ENCODE data around the gene MRPL43.
"Not testable (repeated sequence)": the region's sequence is repeated elsewhere in the genome, so short reads cannot be mapped to it uniquely, and the experiment has no call there.

The MRPL43 gene

DNA sequence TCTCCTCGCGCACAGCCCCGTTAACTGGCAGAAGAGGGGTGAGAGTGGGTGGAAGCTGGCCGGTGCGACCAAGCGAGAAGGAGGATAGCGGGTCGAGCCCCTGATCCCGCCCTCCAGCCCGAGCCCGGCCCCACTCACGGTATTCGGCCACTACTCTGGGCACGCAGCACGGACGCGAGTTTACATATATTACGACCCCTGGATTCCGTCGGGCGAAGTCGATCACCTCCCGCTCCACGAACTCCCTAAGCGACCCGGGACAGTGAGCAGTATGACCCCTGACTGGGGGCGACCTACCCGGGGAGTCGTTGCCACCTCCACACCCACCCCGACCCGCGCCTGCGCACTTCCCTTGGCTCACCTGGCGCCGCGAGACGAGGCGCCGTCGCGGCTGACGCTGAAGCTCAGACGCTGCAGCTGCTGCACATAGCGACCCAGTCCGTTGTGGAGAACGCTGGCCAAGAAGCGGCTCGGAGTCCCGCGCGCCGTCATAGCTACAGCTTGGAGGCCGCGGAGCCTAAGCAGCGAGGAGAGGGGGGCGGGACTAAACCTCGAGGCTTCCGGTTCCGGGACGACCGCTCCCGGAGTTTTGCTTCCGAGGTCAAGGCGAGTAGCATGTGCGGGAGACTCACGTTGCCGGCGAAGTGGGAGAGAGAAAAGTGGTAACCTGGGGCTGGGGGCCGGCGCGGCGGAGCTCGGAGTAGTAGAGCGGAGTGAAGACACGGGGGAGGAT is at the start of gene MRPL43, which contains the start of gene TWNK:
Gene MRPL43 (minus strand): TSS at position 546 of the 733 bp plus-strand sequence. CDS start 54 bp downstream, at position 492.
Gene TWNK (plus strand): TSS at position 592 of the 733 bp plus-strand sequence. CDS start 668 bp downstream, outside the sequence.
- DNase-seq (ENCODE audit: low spot score), result peak; percentile 83

DNA sequence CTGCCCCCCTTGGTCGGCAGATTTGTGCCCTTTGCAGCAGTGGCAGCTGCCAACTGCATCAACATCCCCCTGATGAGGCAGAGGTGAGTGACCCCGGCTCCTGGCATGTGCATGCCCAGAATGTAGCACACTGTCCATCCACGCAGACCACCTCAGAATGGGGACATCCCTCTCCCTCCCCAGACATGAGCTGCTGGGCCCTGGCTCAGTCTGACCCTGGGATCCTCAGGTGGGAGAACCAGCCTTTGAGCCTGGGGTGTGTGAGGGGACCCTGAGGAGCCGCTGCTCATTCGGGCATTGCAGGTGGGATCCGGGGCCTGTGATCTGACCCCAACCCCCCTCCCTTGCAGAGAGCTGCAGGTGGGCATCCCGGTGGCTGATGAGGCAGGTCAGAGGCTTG is 49.4 kb upstream of the MRPL43 start:
- DNase-seq (ENCODE audit: low spot score), result no peak

- no peak for DNase-seq (ENCODE audit: low spot score)
Measured at GRCh38 chr10:101035916-101036702, 48.8 kb upstream of the MRPL43 start.

DNA sequence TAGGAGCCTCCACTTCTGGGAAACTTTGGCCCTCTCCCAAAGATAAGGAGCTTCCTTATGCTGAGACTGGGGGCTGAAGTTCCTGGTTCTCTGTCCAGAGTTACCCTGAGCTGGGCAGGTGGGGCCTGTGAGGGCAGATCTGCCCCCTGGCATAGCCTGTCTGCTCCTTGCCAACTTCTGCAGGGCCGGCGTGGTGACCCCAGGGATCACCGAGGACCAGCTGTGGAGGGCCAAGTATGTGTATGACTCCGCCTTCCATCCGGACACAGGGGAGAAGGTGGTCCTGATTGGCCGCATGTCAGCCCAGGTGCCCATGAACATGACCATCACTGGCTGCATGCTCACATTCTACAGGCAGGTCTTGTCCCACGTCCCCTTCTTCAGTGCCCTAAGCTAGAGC is 48.0 kb upstream of the MRPL43 start:
- no peak for DNase-seq (ENCODE audit: low spot score)

DNA sequence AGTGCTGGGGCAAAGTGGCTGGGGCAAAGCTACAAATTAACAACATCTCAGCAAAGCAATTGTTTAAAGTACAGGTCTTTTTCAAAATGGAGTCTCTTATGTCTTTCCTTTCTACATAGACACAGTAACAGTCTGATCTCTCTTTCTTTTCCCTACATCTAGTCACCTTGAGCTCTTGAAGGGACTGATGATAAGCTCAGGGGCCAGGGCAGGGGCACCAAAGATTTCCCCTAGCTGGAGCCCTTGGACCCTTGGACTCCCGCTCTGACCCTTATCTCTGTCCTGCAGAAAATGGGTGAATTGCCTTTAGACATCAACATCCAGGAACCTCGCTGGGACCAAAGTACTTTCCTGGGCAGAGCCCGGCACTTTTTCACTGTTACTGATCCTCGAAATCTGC is 47.1 kb upstream of the MRPL43 start:
- DNase-seq (ENCODE audit: low spot score), result not testable (repeated sequence)

DNA sequence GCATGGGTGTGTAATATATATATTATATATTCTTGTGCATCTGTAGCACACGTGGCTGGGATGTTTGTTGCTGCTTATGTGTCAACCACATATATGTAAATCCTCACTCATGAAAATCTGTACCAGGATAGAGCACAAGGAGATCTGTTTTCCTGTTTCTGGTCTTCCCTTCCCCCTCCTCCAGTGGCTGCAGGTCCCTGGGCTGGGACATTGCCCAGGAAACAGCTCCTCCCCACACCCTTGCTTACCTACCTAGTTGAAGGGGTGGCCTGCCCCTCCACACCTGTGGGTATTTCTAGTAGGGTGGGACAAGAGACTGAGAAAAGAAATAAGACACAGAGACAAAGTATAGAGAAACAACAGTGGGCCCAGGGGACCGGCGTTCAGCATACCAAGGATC is 46.0 kb upstream of the MRPL43 start:
- no peak for DNase-seq (ENCODE audit: low spot score)

DNA sequence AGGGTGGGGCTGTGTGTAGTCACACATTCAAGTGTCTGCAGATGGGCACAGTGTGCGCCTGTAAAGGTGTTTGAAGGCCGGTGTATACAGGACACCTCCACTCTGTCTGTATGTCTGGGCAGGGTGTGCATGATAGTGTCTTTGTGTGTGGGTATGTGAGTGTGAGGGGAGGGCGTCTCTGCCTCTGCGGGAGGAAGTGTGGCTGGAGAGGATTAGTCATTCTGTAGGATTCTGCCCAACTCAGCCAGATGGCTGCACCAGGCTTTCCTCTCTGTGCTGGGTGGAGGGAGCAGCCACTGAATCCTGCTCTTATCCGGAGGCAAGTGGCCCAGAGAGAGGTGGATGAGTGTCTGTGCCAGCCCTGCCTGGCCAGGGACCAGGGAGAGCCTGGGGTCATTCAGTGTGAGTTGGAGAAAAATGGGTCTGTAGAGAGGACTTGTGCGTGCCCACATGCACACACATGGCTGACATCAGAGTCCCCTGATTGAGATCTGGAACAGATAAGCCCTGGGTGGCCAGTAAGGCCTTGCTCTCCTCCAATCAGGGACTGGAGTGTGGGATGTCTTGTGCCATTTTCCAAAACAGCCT is 45.4 kb upstream of the MRPL43 start:
- peak; percentile 63 for DNase-seq (ENCODE audit: low spot score)

DNA sequence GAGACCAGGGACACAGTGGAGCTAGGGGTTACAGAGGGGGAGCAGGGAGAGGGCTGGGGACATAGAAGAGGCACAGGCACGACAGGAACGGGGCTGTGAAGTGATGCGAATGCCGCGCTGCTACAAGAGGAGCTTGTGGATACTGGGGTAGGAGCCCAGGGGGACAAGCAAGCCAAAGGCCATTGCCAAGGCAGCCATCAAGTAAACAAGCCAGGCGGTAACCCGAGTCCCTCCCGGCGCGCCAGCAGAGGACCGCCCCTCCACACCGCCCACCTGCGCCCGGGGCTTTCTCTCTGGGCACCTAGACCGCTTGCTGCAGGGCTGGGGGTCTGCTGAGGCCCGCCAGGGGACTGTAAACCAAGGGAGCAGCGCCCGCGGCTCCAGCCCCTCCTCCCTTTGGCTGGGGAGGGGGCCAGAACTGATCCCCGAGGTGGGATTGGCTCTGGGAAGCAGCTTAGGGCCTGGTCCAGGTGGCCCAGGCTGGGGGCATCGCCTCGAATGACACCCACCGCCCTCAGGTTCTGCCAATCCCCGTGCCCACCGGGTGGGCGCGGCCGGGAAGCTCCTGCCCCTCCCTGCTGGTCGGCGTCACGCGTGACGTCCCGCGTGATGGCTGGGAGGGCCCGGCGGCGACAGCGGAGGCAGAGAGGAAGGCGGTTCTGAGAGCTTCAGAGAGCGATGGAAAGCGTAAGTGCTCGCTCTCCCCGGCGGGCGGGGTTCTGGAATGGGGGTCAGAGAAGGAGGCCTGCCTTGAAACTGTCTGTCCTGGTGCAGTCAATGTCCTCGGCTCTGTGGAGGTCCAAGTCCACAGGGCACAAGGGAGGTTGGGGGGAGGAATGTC is 44.7 kb upstream of the MRPL43 start:
- DNase-seq (ENCODE audit: low spot score), result peak; percentile 76

DNA sequence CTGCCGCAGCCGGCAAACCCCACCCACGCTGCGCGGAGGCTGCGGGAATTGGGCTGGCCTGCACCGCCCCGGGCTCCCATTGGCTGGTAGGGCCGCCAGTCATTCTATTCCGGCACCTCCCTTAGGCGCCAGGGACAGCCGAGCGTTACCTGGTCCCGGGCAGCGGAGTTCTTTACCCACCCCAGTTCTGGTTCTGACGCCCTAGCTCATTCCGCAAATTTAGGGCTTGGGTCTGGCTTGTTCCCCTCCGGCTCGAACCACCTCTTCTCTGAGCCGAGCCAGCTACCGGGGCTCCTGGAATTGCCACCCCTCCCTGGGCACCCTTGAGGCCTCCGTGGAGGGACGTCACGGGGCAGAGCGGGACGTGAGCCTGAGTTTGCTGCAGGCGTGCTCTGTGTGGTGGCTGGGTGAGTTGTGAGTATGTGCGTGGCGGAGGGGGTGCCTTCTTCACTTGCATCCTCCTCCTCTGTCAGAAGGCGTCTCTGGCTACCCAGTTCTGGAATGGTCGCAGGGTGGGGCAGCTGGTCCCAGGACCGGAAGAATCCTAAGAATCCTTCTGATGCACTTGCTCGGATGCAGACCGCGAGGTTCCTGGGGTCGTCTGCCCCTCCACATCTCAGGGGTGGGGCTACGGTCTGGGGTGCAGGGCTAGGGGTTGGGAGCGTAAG is 44.0 kb upstream of the MRPL43 start, which contains the start of the genes PDZD7 and SFXN3:
Gene PDZD7 (minus strand): TSS at position 2 of the 668 bp plus-strand sequence. CDS start 910 bp downstream, outside the sequence.
Gene SFXN3 (plus strand): TSS at position 107 of the 668 bp plus-strand sequence. CDS start 3,461 bp downstream, outside the sequence.
- peak; percentile 94 for DNase-seq (ENCODE audit: low spot score)

DNA sequence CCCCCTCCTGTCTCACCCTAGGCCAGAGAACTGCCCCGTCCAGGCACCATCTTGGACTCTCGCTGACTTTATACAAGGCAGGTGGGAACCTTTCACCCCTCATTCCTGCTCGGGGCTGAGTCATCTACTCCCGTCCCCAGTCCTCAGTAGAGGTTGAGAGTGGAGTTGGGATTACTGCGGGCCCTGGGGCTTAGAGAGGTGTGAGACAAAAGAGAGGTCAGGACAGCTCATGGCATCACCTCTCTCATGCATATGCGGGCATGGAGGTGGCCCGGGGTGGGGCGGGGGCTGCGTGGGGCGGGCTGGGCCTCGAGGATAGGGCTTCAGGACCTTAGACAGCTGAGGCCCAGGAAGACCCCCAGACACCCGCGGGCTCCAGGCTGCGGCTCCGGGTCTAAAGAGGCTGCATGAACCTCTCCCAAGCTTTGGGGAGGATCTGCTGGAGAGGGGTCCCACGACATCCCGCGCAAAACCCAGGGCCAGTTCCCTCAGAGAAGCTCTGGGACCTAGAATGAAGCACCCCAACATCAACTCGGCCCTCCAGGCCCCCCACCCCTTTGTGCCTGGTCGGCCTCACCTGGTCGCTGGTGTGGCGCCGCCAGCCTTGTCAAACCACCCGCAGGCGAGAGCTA is 43.3 kb upstream of the MRPL43 start:
- no peak for DNase-seq (ENCODE audit: low spot score)

GRCh38 chr10:101029520-101030295 is 42.4 kb upstream of the MRPL43 start:
- DNase-seq (ENCODE audit: low spot score), result no peak

DNA sequence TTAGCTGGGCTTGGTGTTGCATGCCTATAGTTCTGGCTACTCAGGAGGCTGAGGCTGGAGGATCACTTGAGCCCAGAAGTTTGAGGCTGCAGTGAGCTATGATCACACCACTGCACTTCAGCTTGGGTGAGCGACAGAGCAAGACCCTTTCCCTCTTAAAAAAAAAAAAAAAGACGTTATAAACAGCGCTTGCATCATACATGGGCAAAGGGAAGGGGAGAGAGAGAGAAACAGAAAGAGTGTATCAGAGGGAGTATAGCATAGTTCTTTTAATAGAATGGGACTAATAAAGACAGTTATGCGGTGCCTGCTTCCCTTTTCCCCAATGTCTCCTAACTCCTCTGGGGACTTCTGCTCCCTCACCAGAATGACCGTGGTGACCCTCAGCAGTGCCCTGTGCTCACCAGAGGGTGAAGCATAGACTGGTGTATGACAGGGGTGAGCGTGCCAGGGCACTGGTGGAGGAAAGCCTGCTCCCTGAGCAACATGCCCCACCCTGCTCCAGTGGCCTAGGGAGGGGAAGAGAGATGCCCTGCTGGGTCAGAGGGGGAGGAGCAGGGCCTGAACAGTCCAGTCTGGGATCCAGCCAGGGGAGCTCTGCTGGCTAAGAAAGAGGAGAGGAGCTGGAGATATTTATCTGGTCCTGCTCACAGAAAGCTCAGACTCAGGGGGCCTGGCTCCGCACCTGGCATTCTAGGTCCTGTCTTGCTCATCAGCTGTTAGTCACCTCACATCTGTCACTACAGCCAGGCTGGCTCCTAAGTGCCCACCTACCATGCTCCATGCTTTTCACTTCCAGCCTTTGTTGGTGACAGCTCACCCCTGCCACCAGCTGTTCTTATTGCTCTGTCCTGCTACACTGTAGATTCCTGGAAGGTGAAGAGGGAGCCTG is 41.4 kb upstream of the MRPL43 start:
- no peak for DNase-seq (ENCODE audit: low spot score)

GRCh38 chr10:101027106-101027720 is 39.9 kb upstream of the MRPL43 start:
- no peak for DNase-seq (ENCODE audit: low spot score)

DNA sequence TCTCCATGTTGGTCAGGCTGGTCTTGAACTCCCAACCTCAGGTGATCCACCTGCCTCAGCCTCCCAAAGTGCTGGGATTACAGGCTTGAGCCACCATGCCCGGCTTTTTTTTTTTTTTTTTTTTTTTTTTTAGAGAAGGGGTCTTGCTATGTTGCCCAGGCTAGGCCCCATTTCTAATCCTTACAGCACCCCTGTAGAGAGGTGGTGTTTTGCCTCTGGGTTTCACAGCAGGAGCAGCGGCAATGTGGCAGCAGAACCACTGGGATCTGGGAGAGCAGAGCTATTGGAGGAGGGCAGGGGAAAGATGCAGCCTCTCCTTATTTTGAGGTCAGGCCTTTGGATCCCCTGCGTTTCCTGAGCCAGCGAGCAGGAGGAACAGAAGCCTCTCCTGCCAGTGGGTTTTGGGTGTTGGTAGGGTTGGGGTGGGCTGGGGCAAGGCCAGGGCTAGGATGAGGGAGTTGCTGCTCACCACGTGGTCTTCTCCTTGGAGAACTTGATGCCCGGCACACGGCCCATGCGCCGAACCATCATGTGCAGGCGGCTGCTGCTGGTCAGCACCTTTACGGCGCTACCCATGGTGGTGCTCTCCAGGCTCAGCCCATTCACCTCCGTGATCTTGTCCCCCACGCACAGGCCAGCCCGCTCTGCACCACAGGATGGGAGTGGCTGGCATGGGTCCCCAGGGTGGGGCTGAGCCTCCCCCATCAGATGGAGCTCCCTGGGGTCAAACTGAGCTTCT is 35.8 kb upstream of the MRPL43 start:
- DNase-seq (ENCODE audit: low spot score), result no peak

DNA sequence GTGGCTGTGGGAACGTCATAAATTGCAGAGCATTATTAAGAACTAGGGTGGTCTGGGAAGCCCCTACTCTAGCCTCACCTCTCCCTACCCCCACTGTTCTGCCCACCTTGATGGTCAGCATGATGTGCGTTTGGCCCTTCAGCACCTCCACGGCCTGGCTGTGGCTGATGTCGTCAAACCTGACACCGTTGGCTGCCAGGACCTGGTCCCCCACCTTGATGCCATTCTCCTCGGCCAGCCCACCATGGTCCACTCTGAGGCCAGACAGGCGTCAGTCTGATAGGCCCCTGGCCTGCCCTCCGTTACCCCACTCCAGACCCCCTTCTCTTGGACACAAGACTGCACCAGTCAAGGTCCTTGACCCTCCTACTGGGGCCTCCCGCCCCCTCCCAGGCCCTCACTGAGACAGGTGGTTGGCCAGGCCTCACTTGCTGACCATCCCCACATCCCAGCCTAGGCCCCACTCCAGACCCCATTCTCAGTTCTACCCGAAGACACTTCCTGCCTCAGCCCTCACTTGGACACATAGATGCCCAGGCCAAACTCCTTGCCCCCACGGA is 34.5 kb upstream of the MRPL43 start:
- no peak for DNase-seq (ENCODE audit: low spot score)

GRCh38 chr10:101021239-101021638 is 33.9 kb upstream of the MRPL43 start:
- no peak for DNase-seq (ENCODE audit: low spot score)

DNA sequence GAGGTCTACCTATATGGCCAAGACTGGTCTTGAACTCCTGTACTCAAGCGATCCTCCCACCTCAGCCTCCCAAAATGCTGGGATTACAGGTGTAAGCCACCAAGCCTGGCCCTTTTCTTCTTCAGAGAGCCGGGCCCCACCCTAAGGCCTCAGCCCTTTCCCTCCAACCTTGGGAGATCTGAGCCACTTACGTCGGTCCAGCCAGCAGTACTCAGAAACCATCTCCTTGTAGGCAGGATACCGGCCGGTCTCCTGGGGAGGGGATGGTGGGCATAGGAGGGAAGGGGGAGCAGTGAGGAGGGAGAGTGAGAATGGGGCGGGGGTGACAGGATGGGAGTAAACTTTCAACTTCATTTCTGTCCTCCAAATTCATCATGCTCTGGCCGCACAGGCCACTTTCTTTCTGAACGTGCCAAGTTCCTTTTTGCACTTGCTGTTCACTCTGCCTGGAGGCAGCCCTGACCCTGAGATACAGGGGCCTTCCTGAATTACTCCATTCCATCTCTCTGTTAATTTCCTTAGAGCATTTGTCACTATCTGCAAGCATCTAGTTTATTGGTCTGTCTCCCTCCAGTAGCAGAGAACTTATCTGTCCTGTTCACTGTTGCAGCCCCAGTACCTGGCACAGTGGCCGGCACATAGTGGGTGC is 33.3 kb upstream of the MRPL43 start:
- no peak for DNase-seq (ENCODE audit: low spot score)
